ENCODE measurements around the gene MVK.

The MVK gene

GRCh38 chr12:109542014-109542413, 31.6 kb upstream of the MVK start:
- no peak overlapping the region for H3K4me3 ChIP-seq (ENCODE audit: low read depth, low read length)
- TF ChIP-seq CTCF (IDR thresholded peaks at IDR 0.05) = no peak
- no peaks in the 10 kb centered on the region for H3K79me2 ChIP-seq
- H3K27ac ChIP-seq = no peak overlapping the region
- no peak overlapping the region for H3K4me2 ChIP-seq (ENCODE audit: low read length)
- H3K36me3 ChIP-seq (ENCODE audit: control insufficient read depth, insufficient read depth, low read length) = no peaks in the 10 kb centered on the region
- no peaks in the 10 kb centered on the region for H3K4me1 ChIP-seq
- no peak overlapping the region for H3K9ac ChIP-seq
- no peaks in the 10 kb centered on the region for H3K9me3 ChIP-seq (ENCODE audit: control insufficient read depth, low read length)
- no peak overlapping the region for H2AFZ ChIP-seq
- H3K27me3 ChIP-seq (ENCODE audit: control insufficient read depth, insufficient read depth, low read length) = no peaks in the 10 kb centered on the region

- TF ChIP-seq CTCF (IDR thresholded peaks at IDR 0.05) = no peak
- Histone ChIP-seq H3K27ac (no peak overlapping the region), H3K79me2 (no peaks in the 10 kb centered on the region), H3K4me1 (no peaks in the 10 kb centered on the region), H3K4me3 (ENCODE audit: low read depth, low read length) (no peak overlapping the region), H3K4me2 (ENCODE audit: low read length) (no peak overlapping the region), H3K27me3 (ENCODE audit: control insufficient read depth, insufficient read depth, low read length) (no peaks in the 10 kb centered on the region), H3K9me3 (ENCODE audit: control insufficient read depth, low read length) (no peaks in the 10 kb centered on the region), H2AFZ (no peak overlapping the region), H3K9ac (no peak overlapping the region), H3K36me3 (ENCODE audit: control insufficient read depth, insufficient read depth, low read length) (no peaks in the 10 kb centered on the region)
Observed at GRCh38 chr12:109542876-109543275, 30.7 kb upstream of the MVK start.

GRCh38 chr12:109544955-109545531, 28.6 kb upstream of the MVK start:
- Histone ChIP-seq H3K4me1 (no peaks in the 10 kb centered on the region), H2AFZ (no peak overlapping the region), H3K4me3 (ENCODE audit: low read depth, low read length) (no peak overlapping the region), H3K27me3 (ENCODE audit: control insufficient read depth, insufficient read depth, low read length) (no peaks in the 10 kb centered on the region), H3K36me3 (ENCODE audit: control insufficient read depth, insufficient read depth, low read length) (no peaks in the 10 kb centered on the region), H3K4me2 (ENCODE audit: low read length) (no peak overlapping the region), H3K9ac (no peak overlapping the region), H3K9me3 (ENCODE audit: control insufficient read depth, low read length) (no peaks in the 10 kb centered on the region), H3K27ac (no peak overlapping the region), H3K79me2 (no peaks in the 10 kb centered on the region)
- no peak for TF ChIP-seq CTCF (IDR thresholded peaks at IDR 0.05)

GRCh38 chr12:109545826-109546225, 27.8 kb upstream of the MVK start:
- Histone ChIP-seq H3K79me2 (no peaks in the 10 kb centered on the region), H3K4me2 (ENCODE audit: low read length) (no peak overlapping the region), H2AFZ (no peak overlapping the region), H3K27ac (no peak overlapping the region), H3K9me3 (ENCODE audit: control insufficient read depth, low read length) (no peaks in the 10 kb centered on the region), H3K4me3 (ENCODE audit: low read depth, low read length) (no peak overlapping the region), H3K4me1 (no peaks in the 10 kb centered on the region), H3K36me3 (ENCODE audit: control insufficient read depth, insufficient read depth, low read length) (no peaks in the 10 kb centered on the region), H3K27me3 (ENCODE audit: control insufficient read depth, insufficient read depth, low read length) (no peaks in the 10 kb centered on the region), H3K9ac (no peak overlapping the region)
- TF ChIP-seq CTCF (IDR thresholded peaks at IDR 0.05) = no peak

- Histone ChIP-seq H3K36me3 (ENCODE audit: control insufficient read depth, insufficient read depth, low read length) (no peaks in the 10 kb centered on the region), H2AFZ (no peak overlapping the region), H3K79me2 (no peaks in the 10 kb centered on the region), H3K27ac (no peak overlapping the region), H3K4me2 (ENCODE audit: low read length) (no peak overlapping the region), H3K9me3 (ENCODE audit: control insufficient read depth, low read length) (no peaks in the 10 kb centered on the region), H3K27me3 (ENCODE audit: control insufficient read depth, insufficient read depth, low read length) (no peaks in the 10 kb centered on the region), H3K4me1 (no peaks in the 10 kb centered on the region), H3K4me3 (ENCODE audit: low read depth, low read length) (no peak overlapping the region), H3K9ac (no peak overlapping the region)
- no peak for TF ChIP-seq CTCF (IDR thresholded peaks at IDR 0.05)
Observed at GRCh38 chr12:109547286-109547685, 26.3 kb upstream of the MVK start.

Data from parathyroid adenoma (tissue), 2 donors.